ENCODE measurements around the gene CFAP52.
"Not testable (repeated sequence)": the region's sequence is repeated elsewhere in the genome, so short reads cannot be mapped to it uniquely, and the experiment has no call there.

Gene CFAP52

DNA sequence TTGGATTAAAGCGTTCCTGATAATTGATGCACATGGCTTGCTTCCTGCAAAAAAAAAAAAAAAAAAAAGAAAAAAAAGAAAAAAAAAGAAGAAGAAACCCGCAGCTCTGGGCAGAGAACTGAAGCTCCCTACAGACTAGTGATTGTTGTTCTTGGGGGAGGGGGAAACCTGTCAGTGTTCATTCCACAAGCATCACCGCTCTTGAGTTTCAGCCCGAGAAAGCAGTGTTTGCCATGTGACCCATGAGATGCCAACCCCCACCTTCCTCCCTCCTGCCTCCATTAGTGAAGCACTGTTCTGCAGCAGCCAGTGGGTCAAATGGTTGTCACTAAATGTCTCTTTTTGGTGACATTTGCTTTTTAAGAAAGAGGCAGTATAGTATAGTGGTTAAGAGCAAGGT is 70.6 kb downstream of the CFAP52 start:
- DNase-seq: no peak

DNA sequence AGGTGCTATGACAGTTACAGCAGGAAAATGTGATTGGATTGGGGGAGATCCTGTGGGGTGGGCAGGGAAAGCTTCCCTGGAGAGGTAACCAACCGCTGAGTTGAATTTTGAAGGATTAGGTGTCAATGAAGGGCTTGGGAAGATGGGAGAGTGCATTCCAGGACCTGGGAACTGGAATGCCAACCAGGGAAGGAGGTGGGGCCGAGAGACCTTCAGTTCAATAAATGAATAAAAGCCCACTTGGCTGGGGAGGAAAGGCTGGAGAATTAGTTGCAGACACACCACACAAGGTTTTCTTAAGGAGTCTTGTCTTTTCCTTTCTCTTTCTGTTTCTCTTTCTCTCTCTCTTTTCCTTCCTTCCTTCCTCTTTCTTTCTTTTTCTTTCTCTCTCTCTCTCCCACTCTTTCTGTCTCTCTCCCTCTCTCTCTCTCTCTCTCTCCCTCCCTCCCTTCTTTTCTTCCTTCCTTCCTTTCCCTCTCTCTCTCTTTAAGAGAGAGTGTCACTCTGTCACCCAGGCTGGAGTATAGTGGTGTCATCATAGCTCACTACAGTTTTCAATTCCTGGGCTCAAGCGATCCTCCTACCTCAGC is 72.2 kb downstream of the CFAP52 start:
- no peak for DNase-seq

DNA sequence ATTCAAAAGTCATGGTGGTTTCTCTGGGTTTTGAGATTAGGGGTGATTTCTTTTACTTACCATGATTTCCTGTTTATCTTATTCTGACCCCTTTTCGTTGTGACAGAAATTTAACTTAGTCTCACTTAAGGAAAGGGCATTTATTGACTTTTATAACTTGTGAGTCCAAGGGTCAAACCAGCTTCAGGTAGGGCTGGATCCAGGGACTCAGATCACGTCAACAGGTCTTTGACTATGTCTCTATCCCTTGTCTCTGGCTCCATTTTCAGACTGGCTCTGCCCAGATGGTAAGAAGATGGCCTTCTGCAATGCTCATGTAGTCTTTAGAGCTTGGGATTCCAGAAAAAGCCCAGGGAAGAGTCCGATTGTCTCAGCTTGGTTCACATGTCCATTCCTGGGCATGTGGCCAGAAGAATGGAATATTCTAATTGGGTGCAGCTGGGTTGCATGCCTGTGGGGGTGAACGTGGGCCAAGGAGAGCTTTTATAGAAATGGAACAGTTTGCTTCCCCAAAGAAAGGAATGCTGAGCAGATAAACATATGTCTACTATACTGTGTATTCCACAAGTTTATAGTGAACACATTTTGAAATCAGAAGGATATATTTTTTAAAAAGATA is 82.3 kb downstream of the CFAP52 start:
- DNase-seq: no peak

DNA sequence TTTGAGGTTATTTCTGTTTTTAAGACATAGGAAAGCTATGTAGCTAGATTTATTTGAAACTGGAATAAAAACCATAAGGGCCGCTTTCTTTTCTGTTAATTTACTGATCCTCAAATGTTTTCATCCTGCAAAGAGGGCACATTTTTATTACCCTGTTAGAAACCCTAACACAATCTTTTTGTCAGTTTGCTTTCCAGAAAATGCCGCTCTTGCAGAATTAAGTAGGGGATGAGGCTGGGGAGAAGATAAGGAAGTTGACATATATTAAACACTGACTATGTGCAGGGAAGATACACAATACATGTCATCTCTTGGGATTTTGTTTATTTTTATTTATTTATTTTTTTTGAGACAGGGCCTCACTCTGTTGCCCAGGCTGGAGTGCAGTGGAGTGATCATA is 84.6 kb downstream of the CFAP52 start:
- DNase-seq: no peak

DNA sequence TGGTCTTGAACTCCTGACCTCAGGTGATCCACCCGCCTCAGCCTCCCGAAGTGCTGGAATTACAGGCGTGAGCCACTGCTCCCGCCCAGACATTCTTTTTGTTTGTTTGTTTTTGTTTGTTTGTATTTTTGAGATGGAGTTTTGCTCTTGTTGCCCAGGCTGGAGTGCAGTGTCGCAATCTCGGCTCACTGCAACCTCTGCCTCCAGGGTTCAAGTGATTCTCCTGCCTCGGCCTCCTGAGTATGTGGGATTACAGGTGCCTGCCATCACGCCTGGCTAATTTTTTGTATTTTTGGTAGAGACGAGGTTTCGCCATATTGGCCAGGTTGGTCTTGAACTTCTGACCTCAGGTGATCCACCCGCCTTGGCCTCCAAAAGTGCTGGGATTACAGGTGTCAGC is 87.1 kb downstream of the CFAP52 start:
- not testable (repeated sequence) for DNase-seq

DNA sequence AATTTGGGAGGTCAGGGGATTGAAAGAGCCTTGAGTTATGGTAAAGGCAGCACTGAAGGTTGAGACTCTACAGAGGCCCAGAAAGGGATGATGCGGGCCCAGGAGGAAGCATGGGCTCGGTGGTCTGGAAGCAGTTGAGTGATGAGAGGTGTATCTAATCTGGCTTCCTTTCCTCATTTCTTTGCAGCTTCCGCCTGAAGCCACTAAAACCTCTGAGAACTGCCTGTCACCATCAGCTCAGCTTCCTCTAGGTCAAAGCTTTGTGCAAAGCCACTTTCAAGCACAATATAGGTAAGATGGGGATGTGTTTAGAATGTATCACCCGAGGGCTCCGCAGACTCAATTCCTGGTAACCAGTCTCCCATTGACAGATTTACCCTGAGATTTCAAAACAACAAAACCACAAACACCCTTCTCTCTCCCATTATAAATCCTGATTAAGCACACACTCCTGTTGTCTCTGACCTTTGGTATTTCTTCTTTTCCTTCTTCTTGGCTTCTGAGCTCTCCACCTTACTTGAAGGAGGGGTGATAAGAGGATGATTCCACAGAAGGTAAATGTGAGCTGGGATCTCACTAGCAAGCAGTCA is 90.1 kb downstream of the CFAP52 start:
- DNase-seq: no peak

DNA sequence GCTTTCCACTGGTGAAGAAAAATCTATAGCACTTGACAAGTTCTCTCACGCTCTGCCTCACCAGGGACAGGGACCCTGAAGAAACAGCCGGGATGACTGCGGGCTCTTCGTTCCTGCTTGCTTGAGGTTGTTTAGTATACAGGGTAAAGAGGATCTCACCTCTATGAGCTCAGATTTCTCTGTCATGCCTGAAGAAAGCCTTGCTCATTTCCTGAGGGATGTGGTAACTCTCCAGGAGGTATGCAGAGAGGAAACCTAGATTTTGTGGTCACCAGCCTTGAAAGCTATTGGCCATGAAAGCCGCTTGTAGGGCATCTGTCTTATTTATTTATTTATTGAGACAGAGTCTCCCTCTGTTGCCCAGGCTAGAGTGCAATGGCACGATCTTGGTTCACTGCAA is 92.1 kb downstream of the CFAP52 start:
- DNase-seq: no peak

DNA sequence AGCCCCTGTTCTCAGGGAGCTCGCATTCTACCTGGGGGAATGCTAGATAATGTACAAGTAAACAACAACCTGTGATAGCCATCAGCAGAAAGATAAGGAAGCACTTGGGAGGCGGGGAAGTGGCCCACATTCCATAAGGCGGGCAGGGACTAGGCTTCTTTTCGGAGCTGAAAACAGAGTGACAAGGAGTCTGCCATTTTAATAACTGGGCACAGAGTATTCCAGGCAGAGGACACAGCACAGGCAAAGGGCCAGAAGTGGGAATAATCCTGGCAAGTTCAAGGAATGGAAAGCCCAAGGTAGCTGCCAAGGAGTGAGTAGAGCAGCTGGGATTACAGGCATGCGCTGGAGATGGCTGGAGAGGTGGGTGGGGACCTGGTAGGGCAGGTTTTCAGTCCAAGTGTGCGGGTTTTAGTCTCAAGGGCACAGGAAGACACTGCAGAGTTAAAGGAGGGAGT is 93.1 kb downstream of the CFAP52 start:
- no peak for DNase-seq

DNA sequence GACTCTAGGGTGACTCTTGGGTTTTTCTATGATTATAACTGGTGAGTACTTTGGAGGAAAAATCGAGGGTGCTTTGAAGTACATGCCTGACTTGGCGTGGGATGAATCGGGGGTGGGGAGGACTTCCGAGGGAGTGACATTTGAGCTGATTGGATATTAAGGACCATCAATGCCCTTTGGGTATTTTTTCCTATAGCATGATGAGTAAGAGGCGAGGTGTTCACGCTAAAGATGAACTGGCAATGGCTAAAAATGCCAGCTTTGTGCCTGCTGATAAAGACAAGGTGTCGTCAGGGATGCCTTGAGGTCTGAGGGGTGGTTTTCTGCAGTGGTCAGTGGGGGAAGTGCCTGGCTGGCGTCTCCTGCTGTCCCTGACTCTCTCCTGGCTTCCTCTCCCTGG is 94.2 kb downstream of the CFAP52 start:
- no peak for DNase-seq

DNA sequence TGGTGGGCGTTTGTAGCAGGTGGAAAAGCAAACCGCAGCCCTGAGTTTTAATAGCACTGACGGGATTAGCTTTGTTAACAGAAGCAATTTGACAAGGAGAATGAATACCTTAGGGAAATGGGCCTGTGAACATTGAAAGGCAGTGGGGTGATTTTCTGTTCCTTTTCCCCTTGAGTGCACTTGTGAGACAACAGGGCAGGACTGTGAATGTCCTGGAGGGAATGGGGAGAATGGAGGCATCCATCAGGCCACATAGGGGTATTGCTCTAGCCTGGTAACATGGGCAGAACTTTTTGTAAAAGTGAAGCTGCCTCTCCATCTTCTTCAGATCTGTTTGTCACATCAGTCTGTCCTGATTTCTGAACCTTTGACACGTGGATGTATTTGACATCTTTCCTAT is 95.1 kb downstream of the CFAP52 start:
- DNase-seq: no peak

DNA sequence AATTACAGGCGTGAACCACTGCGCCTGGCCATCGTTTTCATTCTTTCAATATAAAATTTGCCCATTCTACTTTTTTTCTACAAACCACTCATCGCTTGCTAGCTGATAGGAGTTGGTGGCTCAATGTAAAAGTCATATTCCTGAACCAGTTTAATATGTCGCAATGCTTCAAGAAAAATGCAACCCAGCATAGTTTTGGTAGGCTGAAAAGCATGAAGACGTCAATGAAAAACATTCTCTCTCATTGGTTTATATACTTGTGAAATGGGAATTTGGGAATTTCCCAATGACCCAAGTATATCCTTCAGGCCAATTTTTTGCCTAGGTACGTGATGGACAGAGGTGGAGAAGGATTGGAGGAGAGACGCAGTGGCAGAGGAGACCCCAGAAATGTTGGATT is 95.8 kb downstream of the CFAP52 start:
- DNase-seq: no peak

DNA sequence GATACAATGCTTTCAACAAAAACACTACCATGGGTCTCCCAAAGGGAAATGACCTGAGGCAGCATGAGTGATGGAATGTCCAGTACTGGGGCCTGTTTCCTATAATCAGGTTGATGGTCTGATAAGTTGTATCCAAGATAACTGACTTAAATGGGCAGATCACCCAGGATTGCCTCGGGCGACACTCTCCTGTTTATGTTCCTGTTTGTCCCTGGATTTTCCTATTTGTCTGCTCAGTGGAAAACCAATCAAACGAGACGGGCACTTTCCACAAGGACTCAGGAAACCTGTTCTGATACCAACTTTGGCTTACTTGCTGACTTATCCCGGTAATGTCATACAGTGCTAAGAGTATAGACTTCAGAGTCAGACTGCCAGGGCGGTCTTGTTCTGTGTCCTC is 96.2 kb downstream of the CFAP52 start:
- DNase-seq: no peak

DNA sequence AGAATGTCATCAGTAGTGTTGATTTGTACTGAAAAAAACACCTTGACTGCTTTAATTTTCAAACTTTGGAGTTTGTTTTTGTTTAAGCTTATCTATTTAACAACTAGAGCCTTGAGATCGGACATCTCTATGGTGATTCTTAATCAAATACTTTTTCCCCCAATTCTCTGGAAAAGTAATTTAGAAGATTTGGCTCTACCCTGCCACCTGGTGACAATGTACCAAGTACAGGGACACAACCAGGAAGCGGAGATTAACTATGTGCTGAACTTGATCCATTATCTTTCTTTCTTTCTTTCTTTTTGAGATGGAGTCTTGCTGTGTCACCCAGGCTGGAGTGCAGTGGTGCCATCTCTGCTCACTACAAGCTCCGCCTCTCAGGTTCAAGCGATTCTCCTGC is 99.6 kb downstream of the CFAP52 start:
- no peak for DNase-seq

DNA sequence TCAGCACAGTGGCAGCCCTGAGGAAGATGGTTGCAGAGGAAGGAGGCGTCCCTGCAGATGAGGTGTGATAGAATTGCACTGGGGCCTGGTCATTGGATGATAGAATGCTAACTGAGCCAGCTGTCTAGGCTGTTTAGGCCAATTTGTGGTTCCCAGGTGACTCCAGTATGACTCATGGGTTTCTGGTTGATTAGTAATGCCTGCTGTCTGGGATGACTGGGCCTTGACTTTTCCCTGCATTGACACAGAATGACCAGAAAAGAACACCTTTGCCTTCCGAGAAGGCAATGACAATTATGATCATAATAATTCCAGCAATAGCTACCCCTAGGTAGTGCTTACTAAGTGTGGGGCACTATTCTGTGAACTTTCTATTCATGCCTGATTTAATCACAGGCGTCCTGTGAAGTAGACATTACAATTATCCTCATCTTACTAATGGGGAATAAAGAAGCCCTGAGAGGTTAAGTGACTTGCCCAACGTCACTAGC is 100.4 kb downstream of the CFAP52 start:
- no peak for DNase-seq

DNA sequence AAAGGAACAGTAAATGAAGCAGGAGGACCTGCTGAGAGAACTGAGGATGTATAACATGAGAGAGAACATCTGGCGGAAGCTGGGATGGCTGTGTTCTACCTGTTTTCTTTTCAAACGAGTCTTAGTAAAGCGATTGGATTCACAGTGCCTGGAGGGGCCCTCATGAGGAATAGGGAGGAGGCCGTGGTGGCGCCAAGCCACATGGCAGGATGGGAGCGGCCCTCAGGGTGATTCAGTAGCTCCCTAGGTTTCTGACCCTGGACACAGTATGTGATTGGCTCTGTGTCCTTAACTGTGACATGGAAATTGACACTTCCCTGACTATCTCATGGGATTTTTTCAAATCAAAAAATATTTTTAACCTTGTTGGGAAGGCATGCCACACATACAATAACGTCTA is 101.0 kb downstream of the CFAP52 start:
- no peak for DNase-seq

DNA sequence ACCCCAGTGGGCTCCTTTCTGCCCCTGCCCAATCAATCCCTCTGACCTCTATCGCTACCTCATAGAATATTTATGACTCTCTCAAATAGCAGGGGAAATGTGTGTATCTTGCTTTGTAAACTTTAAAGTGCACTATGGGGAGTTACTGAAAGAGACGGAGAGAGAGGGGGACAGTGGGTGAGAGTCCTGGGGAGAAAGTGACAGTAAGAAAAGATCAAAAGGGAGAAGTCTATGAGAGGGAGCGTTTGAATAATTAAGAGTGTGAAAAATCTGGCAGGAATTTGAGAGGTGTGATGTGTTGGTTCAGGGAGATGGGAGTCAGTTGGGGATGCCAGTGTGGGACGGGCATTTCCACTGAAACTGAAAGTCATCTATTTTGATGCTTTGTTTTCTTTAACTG is 101.5 kb downstream of the CFAP52 start:
- DNase-seq: no peak

DNA sequence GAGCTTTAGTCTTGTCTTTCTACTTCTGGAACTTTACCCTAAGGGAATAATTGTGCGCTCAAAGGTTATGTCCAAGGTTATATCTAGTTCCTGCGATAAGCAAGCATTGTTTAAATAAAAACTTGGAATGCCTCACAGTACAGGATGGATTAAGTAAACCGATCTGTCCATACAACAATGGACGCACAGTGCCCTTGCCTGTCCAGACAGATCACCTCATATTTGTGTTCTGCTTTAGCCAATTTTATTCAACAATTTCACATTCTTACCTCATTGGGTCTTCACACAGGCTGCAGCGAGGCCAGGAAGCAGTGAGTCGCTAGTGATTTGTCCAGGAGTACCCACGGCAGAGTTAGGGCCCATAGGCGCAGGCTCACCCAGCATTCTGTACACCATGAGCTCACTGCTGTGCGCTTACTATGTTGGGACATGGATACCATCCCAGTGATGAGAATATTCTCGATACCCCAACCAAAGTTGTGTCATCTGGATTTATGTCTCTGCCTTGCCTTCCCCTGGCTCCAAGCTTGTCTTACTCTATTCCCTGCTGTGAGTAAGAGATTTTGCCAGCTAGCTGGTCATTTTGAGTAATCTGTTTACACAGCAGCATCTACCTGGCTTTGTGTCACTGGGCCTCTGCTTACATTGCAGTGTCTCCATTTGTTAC is 108.6 kb downstream of the CFAP52 start:
- no peak for DNase-seq
